Stimulated activated CD4-positive, alpha-beta T cell treated with anti-CD3 and anti-CD28 coated beads, Interleukin-2, amount 100 ng/mL, for 24 hours (primary cell): ENCODE measurements around the gene SIAE.

ENCODE experiments used
- DNase-seq, 2 donors: peaks; one replicate each; pipeline ENCODE4 v3.0.0-alpha.2; 2020

The SIAE gene

DNA sequence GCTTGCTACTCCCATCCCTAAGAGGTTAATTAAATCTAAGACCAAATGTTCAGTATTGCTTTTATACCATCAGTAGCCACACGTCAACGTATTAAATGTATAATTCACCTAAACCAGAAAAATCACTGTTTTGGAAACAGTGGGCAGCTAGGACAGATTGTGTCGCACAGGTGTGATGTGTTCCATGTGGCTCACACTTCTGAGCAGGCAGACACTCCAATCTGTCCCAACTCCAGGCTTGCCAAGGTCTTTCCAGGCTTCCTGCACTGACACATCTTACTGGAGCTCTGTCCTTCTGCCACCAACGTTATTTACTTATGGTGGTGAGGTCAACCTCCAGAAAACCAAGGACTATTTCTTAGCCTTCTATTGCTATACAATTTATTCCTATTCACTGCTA is 11.4 kb downstream of the SIAE start:
- DNase-seq, result no peak

DNA sequence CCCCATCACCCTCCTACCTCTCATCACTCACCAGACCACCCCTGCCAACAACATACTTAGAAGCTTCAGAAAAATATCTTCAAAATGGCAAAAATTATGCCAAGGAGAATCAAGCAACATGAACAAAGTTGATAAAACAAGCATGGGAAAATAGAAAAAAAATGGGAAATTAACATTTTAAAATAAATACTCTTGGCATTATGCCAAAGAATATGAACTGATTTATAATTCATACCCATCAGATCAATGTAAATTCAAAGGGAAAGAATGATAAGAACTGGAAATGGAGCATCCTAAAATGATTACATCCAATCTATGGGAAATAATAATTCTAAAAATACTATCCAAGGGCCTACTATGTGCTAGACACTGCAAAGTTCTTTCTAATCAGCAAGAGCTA is 12.0 kb downstream of the SIAE start:
- no peak for DNase-seq

DNA sequence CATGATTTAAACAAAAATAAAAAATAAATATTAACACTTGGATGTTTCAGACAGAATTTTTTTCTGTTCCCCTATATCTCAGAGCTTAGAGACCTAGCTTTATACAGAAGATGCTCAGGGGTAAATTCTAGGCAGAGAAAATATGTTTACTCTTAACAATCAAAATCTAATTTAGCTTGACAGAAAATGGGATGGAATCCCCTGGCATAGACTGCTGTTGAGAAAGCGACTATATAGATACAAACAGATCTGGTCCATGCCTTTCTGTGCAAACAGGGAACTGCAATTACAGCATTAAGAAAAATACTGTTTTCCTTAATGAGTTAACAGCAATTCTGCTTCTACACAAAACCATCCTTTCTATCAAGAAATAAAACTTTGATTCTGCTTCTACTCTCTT is 14.6 kb downstream of the SIAE start:
- no peak for DNase-seq

DNA sequence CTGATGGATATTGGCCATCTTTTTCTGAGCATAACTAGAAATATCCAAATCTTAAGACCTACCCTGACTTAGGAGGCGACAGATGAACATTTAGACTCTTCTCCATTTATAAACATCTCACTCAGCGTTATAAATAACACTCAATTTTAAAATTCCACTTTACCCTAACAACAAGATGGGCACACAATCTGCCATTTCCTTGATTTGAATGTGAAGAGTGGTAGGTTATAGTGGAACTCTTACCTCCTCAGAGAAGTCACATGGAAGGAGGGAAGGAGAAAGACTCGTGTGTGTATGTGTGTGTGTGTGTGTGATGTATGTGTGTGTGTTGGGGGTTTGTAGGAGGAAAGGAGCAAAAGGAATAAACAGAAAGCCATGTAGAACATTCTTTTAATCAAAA is 15.0 kb downstream of the SIAE start:
- no peak for DNase-seq

DNA sequence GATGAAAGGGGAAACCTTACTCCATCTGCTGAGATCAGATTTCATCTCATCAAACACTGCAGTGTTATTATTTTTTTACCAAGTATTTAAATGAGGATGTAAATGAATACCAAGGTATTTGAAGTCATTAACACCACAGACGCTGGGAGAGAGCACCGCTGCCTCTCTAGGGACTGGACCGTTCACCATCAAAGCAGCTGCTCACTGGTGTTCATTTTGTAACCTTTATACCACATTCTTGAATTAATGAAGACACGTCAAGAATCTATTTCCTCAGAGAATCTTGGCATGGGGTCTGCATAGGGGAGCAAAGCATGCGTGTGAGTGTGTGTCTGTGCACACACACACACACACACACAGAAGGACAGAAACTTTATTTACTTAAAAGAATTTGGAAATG is 15.6 kb downstream of the SIAE start:
- DNase-seq, result no peak

- no peak for DNase-seq
Measured at GRCh38 chr11:124656774-124657630, 16.5 kb downstream of the SIAE start.

DNA sequence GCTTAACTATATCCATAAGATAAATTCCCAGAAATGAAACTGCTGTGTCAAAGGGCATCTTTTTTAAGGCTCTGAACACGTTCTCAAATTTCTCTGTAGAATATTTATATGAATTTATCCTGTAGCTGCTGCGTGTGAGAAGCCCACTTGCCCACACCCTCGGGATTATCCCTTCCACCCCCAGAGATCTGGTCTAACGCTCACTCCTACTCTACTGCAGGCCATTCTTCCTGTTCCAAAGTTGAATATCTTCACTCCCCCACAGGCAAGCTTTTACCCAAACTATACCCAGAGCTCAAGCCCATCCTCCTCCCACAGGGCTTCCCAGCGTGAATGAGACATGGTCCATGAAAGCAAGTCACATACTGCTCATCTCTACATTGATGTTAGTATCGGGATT is 24.9 kb downstream of the SIAE start:
- DNase-seq, result no peak

DNA sequence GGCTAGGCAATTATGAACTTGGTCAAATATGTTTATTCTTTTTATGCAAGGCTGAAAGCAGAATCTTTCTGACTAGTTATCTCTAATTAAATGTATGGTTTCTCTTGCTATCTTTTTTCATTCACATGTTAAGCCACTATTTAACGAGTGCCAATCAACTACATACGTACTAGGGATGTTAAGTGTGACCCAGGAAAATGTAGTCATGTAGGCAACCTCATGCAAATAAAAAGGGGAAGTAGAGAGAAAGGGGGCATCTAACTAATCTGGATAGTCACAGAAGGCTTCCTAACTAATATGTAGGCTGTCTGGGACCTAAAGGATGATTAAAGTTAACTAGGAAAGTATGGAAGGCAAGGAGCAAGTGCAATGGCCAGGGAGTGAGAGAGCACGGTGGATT is 27.4 kb downstream of the SIAE start:
- no peak for DNase-seq

DNA sequence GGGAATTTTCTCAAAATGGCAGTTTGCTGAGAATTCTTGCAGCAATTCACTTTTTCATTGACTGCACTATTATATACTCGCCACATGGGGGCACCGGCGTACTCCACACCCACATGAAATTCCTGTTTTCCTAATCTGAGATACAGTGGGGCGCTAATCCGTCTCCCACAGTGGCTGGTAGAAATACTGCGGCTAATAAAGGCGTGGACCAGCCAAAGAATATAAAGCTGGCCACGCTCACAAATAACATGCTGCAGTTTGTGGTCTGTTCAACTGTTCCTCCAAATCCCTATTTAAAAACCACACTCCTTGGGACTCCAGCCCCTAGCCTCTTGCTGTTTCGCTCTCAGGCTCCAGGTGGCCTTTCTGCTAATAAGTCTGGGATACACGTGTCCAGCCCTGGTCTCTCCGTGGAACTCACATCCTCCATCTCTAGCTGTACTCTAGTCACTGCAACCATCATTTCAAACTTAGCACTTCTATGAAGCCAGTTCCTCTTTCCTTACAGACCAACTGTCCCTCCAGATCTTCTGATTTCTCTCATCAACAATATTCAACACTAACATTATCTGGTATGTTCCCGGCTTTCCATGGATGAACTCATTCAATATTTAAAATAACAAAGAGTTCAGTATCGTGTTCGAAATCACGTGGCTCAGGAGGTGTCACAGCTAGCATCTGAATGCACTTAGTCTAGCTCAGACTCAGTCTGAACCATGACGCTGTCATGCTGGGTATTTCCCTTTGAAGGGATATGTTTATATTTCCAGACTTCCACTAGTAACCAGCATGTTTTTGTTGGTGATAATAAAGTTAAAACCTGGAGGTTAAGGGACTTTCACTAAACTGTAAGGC is 28.9 kb downstream of the SIAE start:
- peak; percentile 24 to 25 for DNase-seq

GRCh38 chr11:124643605-124644425 is 29.7 kb downstream of the SIAE start:
- DNase-seq, result no peak

DNA sequence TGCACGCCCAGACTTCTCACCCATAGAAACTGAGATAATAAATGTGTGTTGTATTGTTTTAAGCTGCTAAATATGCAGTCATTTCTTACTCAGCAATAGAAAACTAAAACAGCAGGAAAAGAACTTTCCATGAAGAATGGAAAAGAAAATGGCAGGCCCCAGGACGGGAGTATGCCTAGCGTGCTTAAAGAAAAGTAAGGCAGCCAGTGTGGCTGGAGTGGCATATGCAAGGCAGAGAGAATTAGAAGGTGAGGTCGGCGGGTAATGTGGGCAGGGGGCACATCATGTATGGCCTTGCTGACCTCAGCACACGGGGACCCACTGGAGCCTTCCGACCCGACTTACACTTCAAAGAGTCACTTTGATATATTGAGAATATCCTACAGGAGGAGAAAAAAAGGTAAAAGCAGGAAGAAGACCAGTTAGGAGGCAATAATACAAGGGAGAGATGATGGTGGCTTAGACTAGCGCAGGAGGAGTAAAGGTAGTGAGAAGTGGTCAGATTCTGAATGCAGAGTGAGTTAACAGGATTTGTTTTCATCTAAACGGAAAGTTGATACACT is 30.4 kb downstream of the SIAE start:
- no peak for DNase-seq

- DNase-seq, result no peak
Measured at GRCh38 chr11:124642628-124643027, 30.9 kb downstream of the SIAE start.

DNA sequence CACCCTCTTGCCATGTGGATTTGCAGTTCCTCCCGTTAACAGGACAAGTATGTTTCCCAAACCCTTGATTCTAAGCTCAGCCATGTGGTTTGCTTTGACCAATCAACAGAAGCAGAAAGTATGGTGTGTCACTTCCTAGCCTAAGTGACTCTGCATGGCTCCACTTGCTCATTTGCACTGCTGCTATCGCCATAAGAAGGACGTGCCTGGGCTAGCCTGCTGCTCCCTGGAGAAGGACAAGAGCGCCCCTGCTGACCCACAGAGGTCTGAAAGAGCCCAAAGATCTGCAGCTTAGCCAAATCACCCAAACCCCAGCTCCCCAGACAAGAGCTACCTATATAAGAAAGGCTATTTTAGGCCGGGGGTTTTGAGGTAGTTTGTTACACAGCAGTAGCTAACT is 32.9 kb downstream of the SIAE start:
- no peak for DNase-seq

- no peak for DNase-seq
Measured at GRCh38 chr11:124639186-124639585, 34.4 kb downstream of the SIAE start.

DNA sequence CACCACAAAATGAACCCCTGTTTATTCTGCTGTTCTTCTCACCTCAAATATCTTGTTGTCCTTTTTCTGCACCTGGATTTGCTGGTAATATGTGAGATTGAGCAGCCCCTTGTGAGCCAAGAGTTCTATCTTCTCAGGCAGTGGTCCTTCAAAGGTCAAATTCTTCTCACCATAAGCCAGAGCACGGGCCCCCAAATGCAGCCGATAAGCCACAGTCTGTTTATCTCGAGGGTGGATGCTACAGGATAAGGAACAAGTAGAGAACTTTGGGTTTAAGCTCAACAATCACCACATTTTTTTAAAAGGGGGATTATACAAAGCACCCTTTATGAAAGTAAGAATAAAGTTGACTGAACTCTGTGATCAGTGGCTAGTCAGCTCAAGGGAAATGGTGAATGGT is 35.0 kb downstream of the SIAE start:
- DNase-seq, result no peak

DNA sequence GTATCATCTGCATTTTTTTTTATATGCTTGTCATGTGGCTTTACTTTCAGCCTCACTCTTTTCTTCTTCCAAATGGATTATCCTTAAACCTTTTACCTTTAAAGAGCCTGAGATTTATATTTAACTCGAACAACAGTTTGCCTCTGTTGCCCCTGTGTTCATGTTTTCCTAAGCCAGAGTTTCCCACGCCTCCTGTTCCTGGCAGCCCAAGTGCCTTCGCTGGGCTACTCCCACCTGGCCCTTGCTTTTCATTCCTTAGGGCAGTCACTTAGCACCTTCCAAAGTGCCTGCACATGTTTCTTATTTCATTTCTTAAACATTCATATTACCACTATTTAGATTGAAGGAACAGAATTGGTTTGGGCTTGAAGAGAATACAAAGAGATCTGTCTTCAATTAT is 37.6 kb downstream of the SIAE start:
- no peak for DNase-seq

GRCh38 chr11:124633355-124633754 is 40.2 kb downstream of the SIAE start:
- DNase-seq, result no peak

DNA sequence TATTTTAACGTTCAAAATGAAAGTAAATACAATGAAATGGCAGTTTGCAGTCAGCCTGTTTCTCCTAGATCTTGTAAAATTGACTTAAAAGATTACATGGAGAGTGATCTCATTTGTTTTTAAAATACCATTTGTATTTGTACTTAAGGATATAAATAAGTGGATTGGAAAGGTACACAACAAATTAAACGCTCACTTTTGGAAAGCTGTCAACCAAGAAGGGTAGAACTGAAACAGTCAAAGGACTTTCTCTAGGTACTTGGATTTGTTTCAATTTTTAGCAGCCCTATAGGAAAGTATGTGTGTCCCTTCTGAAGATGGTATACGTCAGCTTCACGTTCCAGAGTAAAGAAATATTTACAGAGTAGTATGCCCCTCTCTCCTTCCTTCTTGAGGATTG is 43.6 kb downstream of the SIAE start:
- no peak for DNase-seq

- no peak for DNase-seq
Measured at GRCh38 chr11:124627546-124627945, 46.0 kb downstream of the SIAE start.

GRCh38 chr11:124625504-124626168 is 47.9 kb downstream of the SIAE start:
- no peak for DNase-seq

GRCh38 chr11:124623861-124624525 is 49.5 kb downstream of the SIAE start:
- no peak for DNase-seq
